IPS-NIHi11 (cell line): ENCODE results near the gene ZHX3.
A peak's percentile ranks its signal among the peaks of the same experiment; 100 is the strongest.

Source experiments
- DNase-seq: peaks from one replicate; pipeline ENCODE4 v3.0.0; 2012; ENCODE audit warnings: mixed read lengths, low spot score

Gene ZHX3

DNA sequence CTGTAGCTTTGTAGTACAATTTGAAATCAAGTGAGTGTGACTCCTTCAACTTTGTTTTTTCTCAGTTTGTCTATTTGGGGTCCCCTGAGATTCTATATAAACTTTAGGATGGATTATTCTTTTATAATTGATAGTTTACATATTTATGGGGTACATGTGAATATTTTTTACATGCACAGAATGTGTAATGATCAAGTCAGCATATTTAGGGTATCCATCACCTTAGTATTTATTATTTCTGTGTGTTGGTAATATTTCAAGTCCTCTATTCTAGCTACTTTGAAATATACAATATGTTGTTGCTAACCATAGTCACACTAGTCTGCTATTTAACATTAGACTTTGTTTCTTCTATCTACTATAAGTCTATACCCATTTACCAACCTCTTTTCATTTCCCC is 129.9 kb downstream of the ZHX3 start:
- DNase-seq = no peak

DNA sequence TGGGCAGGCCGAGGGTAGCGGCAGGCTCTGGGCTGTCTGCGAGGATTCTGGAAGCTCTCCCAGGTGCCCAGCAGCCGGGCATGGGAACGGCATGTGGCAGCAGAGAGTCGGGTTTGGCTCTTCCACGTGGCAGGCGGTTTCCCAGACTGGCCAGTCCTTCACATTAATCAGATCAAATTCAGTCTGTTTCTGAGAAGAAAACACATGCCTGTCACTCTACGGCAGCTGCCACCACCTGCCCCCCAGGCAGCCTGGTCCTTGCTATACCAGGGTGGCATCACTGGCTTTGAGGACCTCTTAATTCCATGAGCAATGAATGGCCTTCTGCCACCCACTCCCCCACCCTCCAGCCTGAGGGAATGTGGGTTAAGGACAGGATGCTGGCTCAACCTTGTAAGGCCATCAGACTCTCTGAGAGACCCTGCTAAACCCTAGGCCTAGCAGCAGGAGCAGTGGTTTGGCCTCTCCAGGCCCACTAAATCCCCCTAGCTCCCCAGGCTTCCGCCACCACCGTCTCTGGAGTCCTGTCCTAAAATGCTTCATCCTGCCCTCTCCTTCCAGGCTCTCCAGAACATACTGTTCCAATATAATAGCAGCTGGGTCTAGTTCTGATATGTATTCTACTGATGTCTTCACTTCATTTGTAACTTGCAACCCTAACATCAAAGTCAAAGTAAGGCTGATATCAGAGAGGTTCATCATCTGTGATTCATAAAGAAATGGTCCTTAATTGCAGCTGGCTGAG is 132.3 kb downstream of the ZHX3 start:
- DNase-seq = no peak

DNA sequence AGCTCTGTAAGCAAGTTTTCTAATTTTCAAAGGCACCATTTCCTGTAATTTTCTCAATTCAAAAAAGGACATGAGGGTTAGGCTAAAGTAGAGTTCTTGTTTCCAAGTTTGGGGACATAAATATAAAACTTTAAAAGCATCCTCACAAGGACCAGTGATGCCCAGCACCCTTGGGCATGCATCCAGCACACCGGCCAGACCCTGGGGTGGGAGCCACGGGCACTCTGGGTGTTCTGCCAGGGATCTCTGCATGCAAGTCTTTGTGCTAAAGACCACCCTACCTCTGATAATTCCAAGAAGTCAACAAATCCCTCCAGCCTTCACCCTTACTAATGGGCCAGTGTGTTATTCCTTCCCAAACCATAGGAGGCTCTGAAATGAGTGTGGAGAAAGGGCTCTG is 133.7 kb downstream of the ZHX3 start:
- no peak for DNase-seq

GRCh38 chr20:41183391-41183790 is 134.1 kb downstream of the ZHX3 start:
- no peak for DNase-seq

DNA sequence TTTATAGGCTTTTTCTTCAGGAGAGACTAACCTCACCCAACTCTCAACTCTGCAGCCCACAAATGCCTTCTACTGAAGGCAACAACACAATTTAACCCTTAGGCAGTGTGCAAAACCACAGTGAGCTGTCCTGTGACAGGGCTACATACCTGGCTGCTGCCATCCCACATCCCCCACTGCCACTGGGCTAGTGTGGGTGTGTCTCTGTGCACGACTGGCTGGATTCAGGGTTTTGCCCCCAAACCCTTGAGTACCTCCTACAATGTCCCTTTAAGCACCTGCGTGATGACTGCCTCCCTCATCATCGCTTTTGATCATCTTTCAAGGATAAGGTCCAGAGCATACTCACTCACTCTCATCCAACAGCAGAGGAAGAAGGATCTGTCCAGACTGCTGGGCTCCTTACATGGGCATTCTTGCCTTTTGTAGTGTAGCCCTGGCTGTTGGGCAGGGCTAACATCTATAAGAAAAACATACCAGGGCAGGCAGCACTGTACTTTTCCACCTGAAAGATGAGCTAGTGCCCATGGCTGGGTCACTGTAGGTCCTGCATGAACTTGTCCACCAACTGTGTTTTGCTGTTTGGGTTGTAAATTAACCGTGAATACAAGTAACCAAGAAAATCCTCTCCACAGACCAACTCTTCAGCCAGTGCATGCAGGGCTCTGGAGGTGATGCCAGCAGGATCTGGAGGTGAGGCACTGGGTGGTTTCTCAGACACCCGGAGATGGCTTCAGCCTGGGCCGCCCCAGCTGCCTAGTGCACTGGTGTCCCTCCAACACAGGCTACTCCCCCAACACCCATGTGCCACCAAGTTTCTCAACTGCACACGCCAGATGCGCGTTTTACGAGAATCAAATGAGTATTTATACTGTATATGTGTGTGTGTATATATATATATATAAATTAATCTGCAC is 135.0 kb downstream of the ZHX3 start:
- no peak for DNase-seq

DNA sequence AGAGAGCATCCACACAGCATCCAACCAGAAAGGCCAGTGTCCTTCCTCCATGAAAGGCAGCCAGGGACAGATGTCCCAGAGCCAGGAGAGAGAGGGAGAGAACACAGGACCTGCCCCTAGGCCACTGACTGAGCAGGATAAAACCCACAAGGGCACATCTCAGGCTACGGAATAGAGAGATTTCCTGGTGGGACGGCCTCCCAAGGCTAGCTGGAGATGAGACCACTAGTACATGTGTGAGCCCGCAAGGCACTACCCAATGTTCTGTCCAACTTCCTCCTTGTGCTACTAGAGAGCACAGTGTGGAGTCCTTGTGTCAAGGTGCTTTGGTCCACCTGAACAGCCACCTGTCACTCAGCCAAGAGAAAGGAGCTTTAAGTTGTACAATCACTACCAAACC is 136.0 kb downstream of the ZHX3 start:
- DNase-seq = no peak

DNA sequence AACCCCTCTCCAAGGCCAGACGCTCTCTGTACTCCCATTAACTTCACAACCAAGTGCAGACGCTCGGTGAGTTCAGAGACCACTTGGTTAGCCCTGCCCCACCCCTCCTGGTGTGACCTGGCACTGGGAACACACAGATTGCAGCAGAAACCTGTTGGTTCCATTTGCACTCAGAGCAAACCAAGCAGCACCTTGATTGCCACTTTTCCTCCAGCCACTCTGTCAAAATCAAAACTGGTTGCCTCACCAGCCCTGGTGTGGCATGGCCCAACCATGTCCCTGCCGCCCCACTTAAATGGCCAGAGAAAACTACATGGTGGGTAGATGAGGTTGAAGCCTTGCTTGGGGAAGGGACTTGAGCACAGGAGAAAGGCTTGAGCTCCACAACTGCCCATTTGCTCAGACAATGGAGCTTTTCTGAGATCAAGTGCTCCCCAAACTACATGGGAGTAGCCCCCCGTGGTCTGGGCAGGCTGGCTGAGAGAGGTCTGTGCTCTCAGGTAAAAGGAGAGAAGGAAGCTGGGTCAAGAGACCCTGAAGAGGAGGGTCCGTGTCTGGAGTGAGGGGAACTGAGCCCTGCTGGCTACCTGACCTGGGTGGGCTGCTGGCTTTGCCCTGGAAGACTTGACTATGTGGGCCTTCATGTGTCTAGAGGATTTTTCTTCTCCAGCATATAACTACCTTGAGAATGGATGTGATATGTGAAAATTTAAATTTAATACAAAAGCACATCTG is 136.8 kb downstream of the ZHX3 start:
- no peak for DNase-seq

- DNase-seq = no peak
These were observed 137.6 kb downstream of the ZHX3 start for GRCh38 chr20:41179961-41180360.

DNA sequence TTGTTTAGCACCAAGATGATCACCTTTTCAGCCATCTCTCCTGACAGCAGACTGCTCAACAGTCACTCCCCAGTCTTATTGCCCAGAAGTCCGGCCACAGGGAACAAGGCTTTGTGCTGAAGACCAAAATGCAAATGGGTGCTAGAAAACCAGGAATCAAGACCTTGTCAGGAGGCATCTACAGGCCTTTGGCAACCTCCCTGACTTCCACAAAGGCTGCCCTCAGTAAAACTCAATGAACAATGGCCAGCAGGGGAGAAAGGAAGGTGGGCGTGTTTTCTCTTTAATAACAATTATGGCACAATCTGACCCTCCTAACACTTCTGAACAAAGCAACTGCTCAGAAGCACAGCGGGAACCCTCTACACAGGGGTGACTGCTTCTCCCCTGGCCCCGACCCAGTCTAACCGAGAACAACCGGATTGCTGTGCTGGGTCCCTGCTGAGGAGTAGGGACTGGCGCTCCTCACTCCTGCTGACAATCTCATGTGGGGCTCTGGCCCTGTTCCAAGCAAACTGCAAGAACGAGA is 138.6 kb downstream of the ZHX3 start:
- DNase-seq = peak; percentile 53

- no peak for DNase-seq
These were observed 139.0 kb downstream of the ZHX3 start for GRCh38 chr20:41178495-41178894.

DNA sequence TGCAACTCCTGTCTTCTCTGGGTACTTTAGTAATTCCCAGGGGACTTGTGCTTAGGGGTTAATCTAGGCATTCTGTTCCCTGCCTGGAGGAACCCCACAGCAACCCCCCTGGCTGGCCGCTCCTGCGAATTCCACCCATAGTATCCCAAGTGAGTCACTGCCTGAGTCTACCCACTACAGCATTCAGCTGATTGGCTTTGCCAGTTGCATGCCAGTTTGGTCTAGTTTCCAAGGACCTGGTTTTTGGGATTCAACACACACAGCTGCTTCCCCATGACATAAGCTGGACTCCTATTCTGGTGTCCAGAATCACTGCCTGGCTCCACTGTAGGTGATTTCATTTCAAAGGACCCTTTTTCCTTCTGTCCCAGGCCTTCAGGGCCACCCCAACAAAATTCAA is 139.9 kb downstream of the ZHX3 start:
- DNase-seq = no peak

- DNase-seq = no peak
These were observed 140.6 kb downstream of the ZHX3 start for GRCh38 chr20:41176711-41177552.

- no peak for DNase-seq
These were observed 141.7 kb downstream of the ZHX3 start for GRCh38 chr20:41175727-41176330.

DNA sequence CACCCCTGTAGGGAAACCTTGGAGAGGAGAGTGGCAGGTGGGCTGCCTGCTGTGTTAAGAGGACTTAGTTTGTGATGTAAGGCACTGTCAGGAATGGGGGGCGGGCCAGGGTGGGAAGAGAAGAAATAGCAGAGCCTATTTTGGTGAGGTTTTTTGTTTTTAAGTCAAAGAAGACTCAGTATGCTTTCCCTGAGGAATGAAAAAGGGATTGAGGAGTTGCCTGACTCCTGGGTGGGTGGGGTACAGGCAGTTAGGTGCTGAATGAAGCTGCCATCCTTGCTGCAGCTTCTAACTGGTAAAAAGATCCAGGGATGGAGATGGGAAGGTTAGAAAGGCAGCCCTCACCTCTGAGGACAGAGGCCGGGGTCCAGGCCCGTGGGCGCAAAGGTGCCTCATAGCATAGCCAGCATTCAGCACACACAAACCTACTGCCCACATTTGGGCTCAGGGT is 142.3 kb downstream of the ZHX3 start:
- DNase-seq = no peak

GRCh38 chr20:41174782-41175181 is 142.7 kb downstream of the ZHX3 start:
- no peak for DNase-seq

DNA sequence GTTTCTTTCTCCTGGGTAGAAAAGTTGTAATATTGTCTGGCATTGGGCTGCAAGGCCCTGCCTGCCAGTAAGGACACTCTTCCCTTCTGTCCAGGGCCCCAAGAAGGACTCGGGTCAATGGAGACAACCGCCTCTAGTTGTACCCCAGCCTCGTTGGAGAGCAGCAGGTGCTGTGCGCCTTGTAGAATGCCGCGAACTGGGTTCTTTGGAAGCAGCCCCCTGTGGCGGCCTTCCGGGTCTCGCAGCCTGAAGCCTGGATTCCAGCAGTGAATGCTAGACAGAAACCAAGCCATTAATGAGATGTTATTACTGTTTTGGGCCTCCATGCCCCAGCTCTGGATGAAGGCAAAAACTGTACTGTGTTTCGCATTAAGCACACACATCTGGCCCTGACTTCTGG is 143.2 kb downstream of the ZHX3 start:
- DNase-seq = no peak

DNA sequence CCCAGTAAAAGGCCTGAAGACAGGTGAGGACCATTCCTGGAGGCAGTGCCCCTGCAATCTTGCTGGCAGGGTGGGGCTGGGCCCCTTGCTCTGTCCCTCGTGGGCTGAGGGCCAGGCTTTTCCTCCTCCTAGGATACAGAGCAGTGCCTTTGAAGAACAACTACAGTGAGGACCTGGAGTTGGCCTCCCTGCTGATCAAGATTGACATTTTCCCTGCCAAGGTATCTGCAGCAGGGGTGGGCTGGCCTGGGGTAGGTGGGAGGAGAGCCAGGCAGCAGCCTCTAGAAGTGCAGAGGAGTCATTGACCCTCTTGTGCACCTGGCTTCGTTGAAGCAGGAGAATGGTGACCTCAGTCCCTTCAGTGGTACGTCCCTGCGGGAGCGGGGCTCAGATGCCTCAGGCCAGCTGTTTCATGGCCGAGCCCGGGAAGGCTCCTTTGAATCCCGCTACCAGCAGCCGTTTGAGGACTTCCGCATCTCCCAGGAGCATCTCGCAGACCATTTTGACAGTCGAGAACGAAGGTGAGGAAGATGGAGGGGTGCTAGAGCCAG is 143.7 kb downstream of the ZHX3 start:
- no peak for DNase-seq

DNA sequence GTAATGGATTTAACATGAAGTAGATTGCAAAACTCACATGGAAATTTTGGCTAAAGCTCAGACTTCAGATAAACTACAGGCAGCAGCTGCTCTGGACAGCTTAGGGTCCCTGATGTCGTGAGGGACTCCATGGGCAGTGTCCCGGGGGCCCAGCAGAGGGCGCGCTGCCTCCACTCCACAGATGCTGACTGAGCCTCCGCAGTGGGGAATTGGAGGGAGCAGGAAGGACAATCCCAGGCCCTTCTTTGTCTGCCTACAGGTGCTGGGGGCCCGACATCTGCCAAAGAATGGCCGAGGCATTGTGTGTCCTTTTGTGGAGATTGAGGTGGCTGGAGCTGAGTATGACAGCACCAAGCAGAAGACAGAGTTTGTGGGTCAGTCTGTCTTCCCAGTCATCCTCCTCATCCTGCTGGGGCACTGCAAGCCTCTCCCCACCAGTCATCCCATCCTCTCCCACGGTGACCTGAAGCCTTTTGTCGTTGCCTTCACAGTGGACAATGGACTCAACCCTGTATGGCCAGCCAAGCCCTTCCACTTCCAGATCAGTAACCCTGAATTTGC is 144.3 kb downstream of the ZHX3 start:
- peak; percentile 88 for DNase-seq

DNA sequence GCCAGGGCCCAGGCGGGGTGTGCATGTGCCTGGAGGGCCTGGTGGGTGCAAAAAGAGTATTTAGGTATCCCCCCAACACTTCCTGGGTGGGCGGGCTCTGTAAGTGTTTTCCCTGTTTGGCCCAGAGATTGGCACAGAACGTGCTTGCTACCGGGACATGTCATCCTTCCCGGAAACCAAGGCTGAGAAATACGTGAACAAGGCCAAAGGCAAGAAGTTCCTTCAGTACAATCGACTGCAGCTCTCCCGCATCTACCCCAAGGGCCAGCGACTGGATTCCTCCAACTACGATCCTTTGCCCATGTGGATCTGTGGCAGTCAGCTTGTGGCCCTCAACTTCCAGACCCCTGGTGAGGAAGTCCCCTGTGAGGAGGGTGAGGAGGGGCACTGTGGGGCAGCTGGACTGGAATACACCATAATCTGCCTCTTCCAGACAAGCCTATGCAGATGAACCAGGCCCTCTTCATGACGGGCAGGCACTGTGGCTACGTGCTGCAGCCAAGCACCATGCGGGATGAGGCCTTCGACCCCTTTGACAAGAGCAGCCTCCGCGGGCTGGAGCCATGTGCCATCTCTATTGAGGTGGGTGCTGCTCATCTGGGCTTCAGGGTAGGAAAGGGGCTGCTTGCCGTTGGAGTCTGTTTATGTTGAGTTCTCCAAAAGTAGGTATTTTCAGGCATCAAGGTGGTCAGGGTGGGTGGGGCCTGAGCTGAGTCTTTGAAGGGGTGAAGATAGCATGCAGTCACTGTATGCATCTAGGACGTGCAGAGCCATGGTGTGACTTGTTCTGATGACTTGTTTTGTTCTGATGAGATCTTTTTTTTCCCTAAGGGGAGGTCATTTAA is 145.0 kb downstream of the ZHX3 start:
- DNase-seq = no peak
